ENCODE results near the gene CCP110. TPM values are rescaled to one million over a fixed set of nuclear protein-coding genes. Genes with fewer than 3 reads are reported as not detected.

Gene CCP110
- total RNA-seq, 4 donors from 2014 or later, result 7.1 to 43.4 (median 14.2) TPM

DNA sequence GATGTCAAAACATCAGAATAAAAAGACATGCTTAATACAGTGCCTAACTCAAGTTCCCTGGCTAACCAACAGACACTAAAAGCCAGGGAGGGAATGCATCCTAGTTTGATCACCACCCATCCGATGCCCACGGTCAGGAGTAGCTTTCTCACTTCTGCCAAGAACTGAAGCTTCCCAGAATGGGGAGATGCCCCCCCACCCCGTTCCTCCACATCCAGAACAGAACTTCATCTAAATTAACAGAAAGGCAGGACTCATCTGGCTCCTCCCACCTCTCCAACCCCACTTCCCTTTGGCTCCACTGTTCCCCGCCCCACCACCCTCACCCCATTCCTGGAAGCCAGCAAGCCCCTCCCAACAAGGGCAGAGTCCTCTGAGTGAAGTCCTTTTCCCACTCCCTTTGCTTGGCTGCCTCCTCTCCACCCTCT is 35.5 kb upstream of the CCP110 start:
- 19 to 41% methylated on average over 4 of the region's 4 CpGs for WGBS, 2 donors (ENCODE audit: low coverage in 1 of 2)
- intact Hi-C loops (cut with DNase I; ENCODE audit: low total_unique reads), result no loop called here
- Histone ChIP-seq H3K36me3 (no peaks in the 10 kb centered on the region), H3K27me3 (no peaks in the 10 kb centered on the region), H3K9me3 (no peaks in the 10 kb centered on the region), H3K4me1 (peaks cover 0 to 21% (median 12%) of the 10 kb centered on the region in 4 donors), H3K27ac (peak overlapping the region; percentile 60 to 79 (median 74)), H3K4me3 (no peak overlapping the region)
- DNase-seq, result peak; percentile 84
- no peak for TF ChIP-seq POLR2A (IDR thresholded peaks at IDR 0.05)
- no peak for TF ChIP-seq EP300 (IDR thresholded peaks at IDR 0.05; ENCODE audit: low read depth)
- peak in 2 of 3 donors; percentile 33 to 36 for TF ChIP-seq POLR2AphosphoS5 (IDR thresholded peaks at IDR 0.05)
- in situ Hi-C loops (cut with MboI; ENCODE audit: low pct_ligation_motif_present in 1 of 4, low pct_unique_long_range_greater_than_20kb in 1 of 4, low sequenced_read_pairs in 3 of 4), result loop anchor here in 1 of 4 donors (25.0 kb wide), 1 partner anchor 401 kb away; no protein-coding TSS in a partner anchor

GRCh38 chr16:19490619-19491018 is 33.1 kb upstream of the CCP110 start:
- intact Hi-C loops (cut with DNase I; ENCODE audit: low total_unique reads) (no loop called here), in situ Hi-C loops (cut with MboI; ENCODE audit: low pct_ligation_motif_present in 1 of 4, low pct_unique_long_range_greater_than_20kb in 1 of 4, low sequenced_read_pairs in 3 of 4) (loop anchor here in 1 of 4 donors (25.0 kb wide), 1 partner anchor 403 kb away; no protein-coding TSS in a partner anchor)
- DNase-seq, result no peak
- Histone ChIP-seq H3K27ac (no peak overlapping the region), H3K4me3 (no peak overlapping the region), H3K9me3 (no peaks in the 10 kb centered on the region), H3K27me3 (no peaks in the 10 kb centered on the region), H3K4me1 (peaks cover 0 to 21% (median 12%) of the 10 kb centered on the region in 4 donors), H3K36me3 (no peaks in the 10 kb centered on the region)
- no peak for TF ChIP-seq CTCF (IDR thresholded peaks at IDR 0.05)
- no peak for TF ChIP-seq EP300 (IDR thresholded peaks at IDR 0.05; ENCODE audit: low read depth)
- no peak for TF ChIP-seq POLR2AphosphoS5 (IDR thresholded peaks at IDR 0.05)
- no peak for TF ChIP-seq POLR2A (IDR thresholded peaks at IDR 0.05)
- WGBS, 2 donors (ENCODE audit: low coverage in 1 of 2), result 60 to 85% methylated on average over 1 of the region's 1 CpG

GRCh38 chr16:19497176-19497575 is 26.6 kb upstream of the CCP110 start:
- no peak for TF ChIP-seq POLR2A (IDR thresholded peaks at IDR 0.05)
- no peak for TF ChIP-seq EP300 (IDR thresholded peaks at IDR 0.05; ENCODE audit: low read depth)
- no peak for TF ChIP-seq CTCF (IDR thresholded peaks at IDR 0.05)
- TF ChIP-seq POLR2AphosphoS5 (IDR thresholded peaks at IDR 0.05), result no peak
- H3K4me1 ChIP-seq, result no peaks in the 10 kb centered on the region
- H3K27me3 ChIP-seq, result no peaks in the 10 kb centered on the region
- in situ Hi-C loops (cut with MboI; ENCODE audit: low pct_ligation_motif_present in 1 of 4, low pct_unique_long_range_greater_than_20kb in 1 of 4, low sequenced_read_pairs in 3 of 4) (loop anchor here in 1 of 4 donors (25.0 kb wide), 1 partner anchor 410 kb away; no protein-coding TSS in a partner anchor), intact Hi-C loops (cut with DNase I; ENCODE audit: low total_unique reads) (no loop called here)
- no peak overlapping the region for H3K4me3 ChIP-seq
- H3K9me3 ChIP-seq, result no peaks in the 10 kb centered on the region
- 66 to 73% methylated on average over 2 to 5 of the region's 5 CpGs for WGBS, 2 donors (ENCODE audit: low coverage in 1 of 2)
- no peak overlapping the region for H3K27ac ChIP-seq
- no peak for DNase-seq
- peaks cover 0 to 28% (median 11%) of the 10 kb centered on the region in 4 donors for H3K36me3 ChIP-seq

GRCh38 chr16:19499006-19499405 is 24.7 kb upstream of the CCP110 start:
- DNase-seq, result no peak
- Histone ChIP-seq H3K9me3 (no peaks in the 10 kb centered on the region), H3K4me1 (no peaks in the 10 kb centered on the region), H3K36me3 (peaks cover 0 to 41% (median 12%) of the 10 kb centered on the region in 4 donors), H3K27ac (no peak overlapping the region), H3K4me3 (no peak overlapping the region), H3K27me3 (no peaks in the 10 kb centered on the region)
- WGBS, 2 donors (ENCODE audit: low coverage in 1 of 2), result 80 to 84% methylated on average over 5 of the region's 5 CpGs
- intact Hi-C loops (cut with DNase I; ENCODE audit: low total_unique reads) (no loop called here), in situ Hi-C loops (cut with MboI; ENCODE audit: low pct_ligation_motif_present in 1 of 4, low pct_unique_long_range_greater_than_20kb in 1 of 4, low sequenced_read_pairs in 3 of 4) (loop anchor here in 1 of 4 donors (25.0 kb wide), 1 partner anchor 412 kb away; no protein-coding TSS in a partner anchor)
- no peak for TF ChIP-seq POLR2AphosphoS5 (IDR thresholded peaks at IDR 0.05)
- no peak for TF ChIP-seq CTCF (IDR thresholded peaks at IDR 0.05)
- TF ChIP-seq EP300 (IDR thresholded peaks at IDR 0.05; ENCODE audit: low read depth), result no peak
- no peak for TF ChIP-seq POLR2A (IDR thresholded peaks at IDR 0.05)

All from transverse colon (tissue), 4 donors.